NOMO-1 treated with DMSO at 0.1 percent for 48 hours (cell line): ENCODE data around the gene TAS1R3.

Experiments used
- DNase-seq: peaks from one replicate; lab custom pipeline; 2025; ENCODE audit not compliant: unreplicated experiment; lab: John Stamatoyannopoulos, UW

TAS1R3 gene

DNA sequence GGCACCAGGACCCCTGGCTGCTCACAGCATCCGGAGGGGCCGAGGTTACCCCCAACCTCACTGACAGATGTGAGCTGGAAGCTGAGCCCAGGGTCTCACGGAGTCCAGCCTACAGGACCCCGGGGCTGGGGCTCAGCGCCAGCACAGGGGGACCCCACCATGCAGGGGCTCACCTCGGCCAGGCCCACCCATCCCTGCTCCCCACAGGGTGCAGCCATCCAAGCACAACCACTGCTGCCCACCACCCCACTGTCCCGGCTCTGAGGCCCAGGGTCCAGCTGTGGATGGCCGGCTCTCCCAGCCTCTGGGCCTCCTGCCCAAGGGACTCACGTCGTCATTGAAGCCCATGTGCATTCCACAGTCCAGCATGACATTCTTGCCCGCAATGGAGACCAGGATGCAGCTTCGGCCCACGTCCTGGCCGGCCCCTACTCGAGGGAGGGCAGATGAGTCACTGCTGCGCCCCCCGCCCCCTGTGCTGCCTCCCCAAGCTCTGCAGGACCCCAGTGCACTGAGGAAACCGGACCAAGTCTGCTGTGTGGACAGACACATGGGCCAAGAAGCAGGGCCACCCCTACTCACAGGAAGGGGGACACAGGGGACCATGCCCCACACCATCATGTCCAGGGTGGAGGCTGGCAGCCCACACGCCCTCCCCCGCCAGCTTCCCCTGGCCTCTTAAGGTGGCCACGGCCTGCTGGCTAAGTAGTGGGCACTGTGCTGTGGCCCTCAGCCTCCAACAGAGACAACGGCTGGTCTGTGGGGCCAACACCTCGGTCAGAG, 10.2 kb upstream of the TAS1R3 start:
- DNase-seq: no peak

DNA sequence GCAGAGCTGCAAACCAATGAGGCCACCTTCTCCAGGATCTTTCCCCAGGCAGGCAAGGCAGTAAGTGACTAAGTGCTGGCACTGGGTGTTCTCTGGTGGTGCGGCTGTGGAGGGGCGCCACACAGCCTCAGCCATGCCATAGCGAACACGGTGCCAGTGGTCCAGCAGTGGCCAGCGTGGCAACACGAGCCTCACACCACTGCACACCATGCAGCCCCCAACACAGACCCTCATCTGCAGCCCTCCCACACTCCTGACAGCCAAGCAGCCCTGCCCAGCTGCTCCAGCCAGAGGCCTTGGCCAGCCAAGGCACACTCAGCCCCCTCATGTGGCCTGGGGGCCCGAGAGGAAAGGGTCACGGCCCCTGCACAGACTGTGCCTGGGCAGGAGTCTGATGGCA, 9.6 kb upstream of the TAS1R3 start:
- DNase-seq: no peak

DNA sequence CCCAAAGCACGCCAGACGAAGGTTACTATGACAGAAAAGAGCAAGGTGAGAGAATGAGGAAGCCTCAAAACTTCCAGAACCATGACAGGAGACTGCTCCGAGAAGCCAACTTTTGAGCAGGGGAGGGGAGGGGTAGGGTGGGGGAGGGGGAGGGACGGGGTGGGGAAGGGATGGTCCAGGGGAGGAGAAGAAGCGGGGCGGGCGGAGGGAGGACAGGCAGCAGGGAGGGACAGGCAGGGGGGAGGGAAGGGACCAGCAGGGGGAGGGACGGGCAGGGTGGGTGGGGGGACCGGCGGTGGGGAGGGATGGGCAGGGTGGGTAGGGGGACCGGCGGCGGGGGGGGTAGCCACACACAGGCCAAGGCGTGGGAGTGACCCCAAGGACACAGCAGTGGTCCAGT, 8.7 kb upstream of the TAS1R3 start:
- no peak for DNase-seq

DNA sequence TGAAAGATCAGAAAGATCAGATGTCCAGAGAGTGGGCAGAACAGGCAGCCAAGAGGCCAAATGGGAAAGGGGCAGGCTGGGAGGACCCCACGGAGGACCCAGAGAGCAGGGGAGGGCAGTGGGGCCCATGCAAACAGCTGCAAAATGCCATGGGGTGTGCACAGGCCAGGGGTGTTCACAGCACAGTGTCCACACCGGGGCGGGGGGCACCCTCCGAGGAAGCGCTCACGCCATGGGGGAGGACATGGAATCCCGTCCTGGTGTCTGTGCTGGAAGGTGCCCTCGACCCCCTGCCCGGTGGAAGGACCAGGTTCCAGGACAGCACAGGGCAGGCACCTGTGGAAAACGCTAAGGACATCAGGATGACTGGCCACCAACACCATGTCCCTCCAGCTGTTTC, 8.1 kb upstream of the TAS1R3 start:
- no peak for DNase-seq

DNA sequence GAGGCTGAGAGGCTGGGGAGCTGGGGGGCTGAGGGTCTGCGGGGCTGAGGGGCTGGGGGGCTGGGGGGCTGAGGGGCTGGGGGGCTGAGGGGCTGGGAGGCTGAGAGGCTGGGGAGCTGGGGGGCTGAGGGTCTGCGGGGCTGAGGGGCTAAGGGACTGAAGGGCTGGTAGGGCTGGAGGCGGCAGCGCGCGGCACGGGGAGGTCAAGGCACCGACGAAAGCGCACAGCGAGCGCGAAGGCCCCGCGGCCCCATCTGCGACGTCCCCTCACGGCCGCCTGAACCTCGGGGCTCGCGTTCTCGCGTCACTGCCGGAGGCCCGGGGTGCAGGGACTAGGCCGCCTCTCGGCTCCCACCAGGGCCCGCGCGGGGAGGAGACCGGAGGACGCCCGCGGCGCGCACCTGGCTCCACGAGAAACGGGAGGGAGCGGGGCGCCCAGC, 7.0 kb upstream of the TAS1R3 start:
- no peak for DNase-seq

DNA sequence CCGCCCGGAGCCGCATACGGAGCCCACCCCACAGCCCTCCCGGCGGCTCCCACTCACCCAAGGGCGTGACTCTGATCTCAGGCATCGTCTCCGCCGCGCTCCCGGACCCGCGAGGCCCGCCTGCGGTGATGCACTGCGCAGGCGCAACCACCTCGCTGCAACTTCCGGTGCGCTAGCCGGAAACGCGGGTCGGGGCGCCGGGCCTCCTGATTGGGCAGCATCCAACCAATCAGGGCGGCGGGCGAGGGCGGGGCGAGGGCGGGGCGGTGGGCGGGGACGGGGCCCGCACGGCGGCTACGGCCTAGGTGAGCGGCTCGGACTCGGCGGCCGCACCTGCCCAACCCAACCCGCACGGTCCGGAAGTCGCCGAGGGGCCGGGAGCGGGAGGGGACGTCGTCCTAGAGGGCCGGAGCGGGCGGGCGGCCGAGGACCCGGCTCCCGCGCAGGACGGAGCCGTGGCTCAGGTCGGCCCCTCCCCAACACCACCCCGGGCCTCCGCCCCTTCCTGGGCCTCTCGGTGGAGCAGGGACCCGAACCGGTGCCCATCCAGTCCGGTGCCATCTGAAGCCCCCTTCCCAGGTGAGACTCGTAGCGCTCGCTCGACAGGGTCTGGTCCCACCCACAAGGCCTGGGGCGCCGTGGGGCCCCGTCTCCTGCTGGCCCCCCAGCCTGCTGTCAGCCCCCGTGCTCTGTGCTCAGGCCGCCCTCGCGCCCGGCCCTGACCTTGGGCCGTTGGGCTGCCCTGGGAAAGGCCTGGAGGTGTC, 6.4 kb upstream of the TAS1R3 start, which contains the start of the genes CPTP and INTS11:
CPTP (plus strand) TSS at position 279 of the 764 bp plus-strand sequence. CDS start 2,109 bp downstream, outside the sequence.
INTS11 (minus strand) TSS at position 137 of the 764 bp plus-strand sequence; CDS start at position 85, 52 bp downstream.
- peak; percentile 84 for DNase-seq

DNA sequence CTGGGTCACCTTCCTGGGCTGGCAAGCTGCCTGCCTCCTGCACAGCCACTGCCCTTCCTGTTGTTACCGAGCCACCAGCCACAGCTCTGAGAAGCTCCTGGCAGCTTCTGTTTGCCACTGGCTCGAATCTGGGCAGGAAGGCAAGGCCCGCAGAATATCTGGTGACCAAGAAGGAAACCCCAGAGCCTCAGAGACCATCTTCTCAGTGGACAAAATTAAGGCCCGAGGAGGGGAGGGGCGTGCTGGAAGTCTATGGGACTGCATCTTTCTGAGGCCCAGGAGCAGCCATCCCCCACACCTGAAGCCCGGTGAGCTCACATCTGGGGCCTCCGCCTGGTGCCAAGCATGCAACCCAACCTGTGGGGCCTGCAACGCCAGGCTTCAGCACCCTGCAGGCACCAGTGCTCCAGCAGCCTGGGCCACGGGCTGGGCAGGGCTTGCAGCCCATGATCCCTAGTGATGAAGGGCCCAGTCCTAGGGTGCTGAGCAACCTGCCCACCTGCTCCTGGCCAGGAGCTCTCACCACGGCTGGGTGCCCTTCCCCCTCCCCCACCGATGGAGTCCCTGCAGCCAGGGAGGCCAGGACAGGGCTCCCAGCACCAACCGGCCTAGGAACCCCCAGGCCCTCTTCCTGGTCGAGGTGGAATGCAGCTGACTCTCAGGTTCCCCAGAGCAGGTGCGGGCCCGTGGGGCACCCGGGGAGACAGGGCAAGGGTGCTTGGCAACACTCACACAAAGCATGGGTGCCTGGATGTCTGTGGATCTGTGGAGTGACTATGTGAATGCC, 5.6 kb upstream of the TAS1R3 start:
- DNase-seq: no peak

DNA sequence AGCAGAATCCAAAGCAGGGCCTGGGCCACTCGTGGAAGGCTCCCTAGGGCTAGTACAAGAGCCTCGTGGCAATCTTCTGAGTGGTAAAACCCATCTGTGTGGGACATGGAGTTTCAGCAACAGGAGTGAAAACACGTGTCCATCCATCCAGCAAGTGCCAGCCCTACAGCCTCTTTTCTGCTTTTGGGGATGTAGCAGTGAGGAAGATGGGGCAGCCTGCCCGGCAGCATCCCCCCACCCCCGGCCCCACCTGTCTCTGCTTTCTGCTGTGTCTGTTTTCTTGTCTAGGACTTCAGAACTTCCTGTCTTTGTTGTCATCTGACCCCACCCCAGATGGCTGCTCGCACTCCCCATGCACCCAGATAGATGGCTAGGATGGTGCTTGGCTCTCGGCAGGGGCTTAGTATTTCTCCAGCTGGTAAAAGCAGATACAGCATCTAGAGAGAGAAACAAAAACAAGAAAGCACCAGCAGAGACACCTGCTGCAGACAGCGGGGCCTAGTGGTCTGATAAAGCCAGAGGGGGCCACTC, 4.9 kb upstream of the TAS1R3 start:
- DNase-seq: no peak

DNA sequence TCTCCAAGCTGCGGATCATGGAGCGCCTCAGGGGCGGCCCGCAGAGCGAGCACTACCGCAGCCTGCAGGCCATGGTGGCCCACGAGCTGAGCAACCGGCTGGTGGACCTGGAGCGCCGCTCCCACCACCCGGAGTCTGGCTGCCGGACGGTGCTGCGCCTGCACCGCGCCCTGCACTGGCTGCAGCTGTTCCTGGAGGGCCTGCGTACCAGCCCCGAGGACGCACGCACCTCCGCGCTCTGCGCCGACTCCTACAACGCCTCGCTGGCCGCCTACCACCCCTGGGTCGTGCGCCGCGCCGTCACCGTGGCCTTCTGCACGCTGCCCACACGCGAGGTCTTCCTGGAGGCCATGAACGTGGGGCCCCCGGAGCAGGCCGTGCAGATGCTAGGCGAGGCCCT, 3.8 kb upstream of the TAS1R3 start:
- DNase-seq: no peak

DNA sequence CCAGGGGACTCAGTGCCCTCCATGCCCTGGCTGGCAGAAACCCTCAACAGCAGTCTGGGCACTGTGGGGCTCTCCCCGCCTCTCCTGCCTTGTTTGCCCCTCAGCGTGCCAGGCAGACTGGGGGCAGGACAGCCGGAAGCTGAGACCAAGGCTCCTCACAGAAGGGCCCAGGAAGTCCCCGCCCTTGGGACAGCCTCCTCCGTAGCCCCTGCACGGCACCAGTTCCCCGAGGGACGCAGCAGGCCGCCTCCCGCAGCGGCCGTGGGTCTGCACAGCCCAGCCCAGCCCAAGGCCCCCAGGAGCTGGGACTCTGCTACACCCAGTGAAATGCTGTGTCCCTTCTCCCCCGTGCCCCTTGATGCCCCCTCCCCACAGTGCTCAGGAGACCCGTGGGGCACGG, 2.8 kb upstream of the TAS1R3 start:
- DNase-seq: no peak

DNA sequence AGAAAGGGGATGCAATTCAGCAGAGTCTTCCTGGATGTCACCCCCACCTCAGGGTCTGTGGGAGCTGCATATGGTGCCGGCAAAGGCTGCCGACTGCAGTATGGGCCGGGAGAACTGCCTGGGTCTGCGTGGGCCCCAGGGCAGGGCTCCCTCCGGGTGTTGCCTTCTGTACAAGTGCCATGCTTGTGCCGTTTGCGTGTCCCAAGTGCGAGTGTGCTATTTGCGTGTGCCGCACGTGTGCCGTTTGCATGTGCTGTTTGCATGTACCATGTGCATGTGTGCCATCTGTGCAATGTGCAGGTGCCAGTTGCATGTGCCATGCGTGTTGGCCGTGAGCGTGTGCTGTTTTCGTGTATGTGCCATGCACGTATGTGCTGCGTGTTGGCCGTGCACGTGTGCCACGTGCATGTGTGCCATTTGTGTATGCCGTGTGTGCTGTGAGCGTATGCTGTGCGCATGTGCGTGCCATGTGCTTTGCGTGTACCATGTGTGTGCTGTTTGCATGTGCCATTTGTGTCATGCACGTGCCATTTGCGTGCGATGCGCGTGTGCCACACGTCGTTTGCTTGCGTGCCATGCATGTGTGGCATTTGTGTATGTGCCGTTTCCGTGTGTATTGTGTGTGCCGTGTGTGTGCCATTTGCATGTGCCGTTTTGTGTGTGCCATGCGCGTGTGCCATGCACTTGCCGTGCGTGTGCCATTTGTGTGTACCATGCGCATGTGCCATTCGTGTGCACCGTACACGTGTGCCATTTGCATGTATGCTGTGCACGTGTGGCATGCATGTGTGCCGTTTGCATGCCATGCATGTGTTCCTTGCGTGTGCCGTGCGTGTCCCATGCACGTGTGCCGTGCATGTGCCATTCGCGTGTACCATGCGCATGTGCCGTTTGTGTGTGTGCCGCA, 1.5 kb upstream of the TAS1R3 start:
- no peak for DNase-seq

DNA sequence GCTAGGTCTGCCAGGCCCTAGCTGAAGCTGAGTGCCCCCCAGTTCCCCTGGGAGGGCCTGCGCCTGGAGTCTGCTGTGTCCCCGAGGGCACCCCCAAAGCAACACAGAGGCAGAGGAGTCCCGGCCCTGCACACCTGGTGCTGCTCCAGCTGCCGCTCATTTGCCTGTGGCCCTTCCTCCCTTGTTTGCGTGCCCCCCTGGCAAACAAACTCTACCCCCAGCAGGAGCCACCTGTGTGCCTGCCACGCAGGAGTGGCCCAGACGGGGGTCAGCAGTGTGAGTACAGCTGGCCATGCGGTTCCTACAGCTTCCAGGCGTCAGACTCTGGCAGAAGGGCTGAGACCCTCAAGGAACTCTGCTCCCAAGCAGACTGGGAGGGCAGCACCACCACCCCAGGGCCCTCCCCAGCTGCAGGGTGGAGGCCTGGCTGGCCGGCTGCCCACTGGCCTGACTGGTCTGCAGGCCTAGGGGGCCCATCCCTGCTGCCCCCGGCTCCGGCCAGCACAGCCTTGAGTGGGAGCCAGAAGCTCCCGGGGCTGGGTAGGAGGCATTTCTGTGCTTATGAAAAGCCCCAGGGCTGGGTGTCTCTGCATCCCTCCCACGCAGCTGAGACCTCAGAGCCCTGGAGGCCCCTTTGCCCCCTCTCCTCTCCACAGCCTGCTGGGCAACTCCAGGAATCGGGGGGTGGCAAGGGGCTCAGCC, 563 bp upstream of the TAS1R3 start:
- DNase-seq: no peak

DNA sequence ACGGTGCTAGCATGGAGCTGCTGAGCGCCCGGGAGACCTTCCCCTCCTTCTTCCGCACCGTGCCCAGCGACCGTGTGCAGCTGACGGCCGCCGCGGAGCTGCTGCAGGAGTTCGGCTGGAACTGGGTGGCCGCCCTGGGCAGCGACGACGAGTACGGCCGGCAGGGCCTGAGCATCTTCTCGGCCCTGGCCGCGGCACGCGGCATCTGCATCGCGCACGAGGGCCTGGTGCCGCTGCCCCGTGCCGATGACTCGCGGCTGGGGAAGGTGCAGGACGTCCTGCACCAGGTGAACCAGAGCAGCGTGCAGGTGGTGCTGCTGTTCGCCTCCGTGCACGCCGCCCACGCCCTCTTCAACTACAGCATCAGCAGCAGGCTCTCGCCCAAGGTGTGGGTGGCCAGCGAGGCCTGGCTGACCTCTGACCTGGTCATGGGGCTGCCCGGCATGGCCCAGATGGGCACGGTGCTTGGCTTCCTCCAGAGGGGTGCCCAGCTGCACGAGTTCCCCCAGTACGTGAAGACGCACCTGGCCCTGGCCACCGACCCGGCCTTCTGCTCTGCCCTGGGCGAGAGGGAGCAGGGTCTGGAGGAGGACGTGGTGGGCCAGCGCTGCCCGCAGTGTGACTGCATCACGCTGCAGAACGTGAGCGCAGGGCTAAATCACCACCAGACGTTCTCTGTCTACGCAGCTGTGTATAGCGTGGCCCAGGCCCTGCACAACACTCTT, 1.1 kb downstream of the TAS1R3 start:
- DNase-seq: no peak

DNA sequence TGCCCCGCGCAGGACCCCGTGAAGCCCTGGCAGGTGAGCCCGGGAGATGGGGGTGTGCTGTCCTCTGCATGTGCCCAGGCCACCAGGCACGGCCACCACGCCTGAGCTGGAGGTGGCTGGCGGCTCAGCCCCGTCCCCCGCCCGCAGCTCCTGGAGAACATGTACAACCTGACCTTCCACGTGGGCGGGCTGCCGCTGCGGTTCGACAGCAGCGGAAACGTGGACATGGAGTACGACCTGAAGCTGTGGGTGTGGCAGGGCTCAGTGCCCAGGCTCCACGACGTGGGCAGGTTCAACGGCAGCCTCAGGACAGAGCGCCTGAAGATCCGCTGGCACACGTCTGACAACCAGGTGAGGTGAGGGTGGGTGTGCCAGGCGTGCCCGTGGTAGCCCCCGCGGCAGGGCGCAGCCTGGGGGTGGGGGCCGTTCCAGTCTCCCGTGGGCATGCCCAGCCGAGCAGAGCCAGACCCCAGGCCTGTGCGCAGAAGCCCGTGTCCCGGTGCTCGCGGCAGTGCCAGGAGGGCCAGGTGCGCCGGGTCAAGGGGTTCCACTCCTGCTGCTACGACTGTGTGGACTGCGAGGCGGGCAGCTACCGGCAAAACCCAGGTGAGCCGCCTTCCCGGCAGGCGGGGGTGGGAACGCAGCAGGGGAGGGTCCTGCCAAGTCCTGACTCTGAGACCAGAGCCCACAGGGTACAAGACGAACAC, 1.8 kb downstream of the TAS1R3 start:
- DNase-seq: no peak

DNA sequence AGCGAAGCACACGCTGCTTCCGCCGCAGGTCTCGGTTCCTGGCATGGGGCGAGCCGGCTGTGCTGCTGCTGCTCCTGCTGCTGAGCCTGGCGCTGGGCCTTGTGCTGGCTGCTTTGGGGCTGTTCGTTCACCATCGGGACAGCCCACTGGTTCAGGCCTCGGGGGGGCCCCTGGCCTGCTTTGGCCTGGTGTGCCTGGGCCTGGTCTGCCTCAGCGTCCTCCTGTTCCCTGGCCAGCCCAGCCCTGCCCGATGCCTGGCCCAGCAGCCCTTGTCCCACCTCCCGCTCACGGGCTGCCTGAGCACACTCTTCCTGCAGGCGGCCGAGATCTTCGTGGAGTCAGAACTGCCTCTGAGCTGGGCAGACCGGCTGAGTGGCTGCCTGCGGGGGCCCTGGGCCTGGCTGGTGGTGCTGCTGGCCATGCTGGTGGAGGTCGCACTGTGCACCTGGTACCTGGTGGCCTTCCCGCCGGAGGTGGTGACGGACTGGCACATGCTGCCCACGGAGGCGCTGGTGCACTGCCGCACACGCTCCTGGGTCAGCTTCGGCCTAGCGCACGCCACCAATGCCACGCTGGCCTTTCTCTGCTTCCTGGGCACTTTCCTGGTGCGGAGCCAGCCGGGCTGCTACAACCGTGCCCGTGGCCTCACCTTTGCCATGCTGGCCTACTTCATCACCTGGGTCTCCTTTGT, 2.6 kb downstream of the TAS1R3 start:
- DNase-seq: no peak

DNA sequence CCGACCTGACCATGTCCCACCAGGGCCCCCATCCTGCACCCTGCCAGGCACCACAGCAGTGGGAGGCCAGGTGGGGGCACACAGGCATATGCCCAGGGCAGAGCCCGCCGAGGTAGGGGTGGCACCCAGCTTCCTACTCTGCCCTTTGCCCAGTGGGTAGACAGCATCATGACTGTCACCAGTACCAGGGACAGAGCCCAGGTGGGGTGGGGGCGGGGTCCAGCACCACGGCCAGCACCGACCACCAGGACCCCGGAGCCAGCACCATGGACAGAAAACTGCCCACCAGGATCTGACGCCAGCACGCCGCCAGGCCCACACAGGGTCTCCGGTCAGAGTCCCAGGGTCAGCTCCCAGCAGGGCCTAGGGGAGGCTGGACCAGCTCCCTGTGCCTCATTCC, 3.8 kb downstream of the TAS1R3 start:
- no peak for DNase-seq

DNA sequence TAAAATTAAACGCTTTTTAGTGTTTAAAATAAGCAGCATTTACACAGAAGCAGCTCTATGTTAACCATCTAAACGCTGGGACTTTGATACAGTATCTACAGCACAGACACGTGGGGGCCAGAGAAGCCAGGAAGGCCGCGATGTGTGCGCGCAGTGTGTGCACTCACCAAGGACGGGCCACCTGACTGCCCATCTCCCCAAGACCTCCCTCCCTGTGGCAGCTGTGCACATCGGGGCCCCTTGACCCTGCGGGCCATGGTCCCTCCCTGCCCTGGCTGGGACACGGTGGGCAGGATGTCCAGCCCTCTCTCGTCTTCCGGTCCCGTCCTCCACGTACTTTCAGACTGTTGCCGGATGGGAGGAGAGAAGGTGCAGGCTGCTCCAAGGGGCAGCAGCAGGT, 4.2 kb downstream of the TAS1R3 start:
- no peak for DNase-seq

DNA sequence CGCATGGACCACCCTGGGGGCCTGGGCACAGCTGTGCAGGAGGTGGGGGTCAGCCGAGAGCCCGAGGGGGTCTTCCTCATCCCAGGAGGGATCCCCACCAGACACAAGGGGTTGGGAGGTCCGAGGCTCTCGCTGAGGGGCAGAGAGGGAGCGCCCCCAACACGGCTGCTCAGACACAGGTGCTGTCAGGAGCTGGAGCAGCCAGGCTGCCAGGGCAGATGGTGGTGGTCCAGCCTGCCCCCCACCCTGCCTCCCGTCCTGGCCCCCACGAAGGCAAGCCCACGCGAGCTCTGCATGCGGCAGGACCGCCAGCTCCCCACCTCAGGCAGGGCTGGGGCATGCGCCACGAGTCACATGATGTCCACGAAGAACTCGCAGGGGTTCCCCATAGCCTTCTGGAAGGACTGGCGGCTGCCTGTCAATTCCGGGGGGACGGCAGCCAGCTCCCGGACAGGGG, 4.7 kb downstream of the TAS1R3 start:
- no peak for DNase-seq
